HG02840 (cell line): Measurements from ENCODE around the gene ASPM.
"Not testable (repeated sequence)": the region's sequence is repeated elsewhere in the genome, so short reads cannot be mapped to it uniquely, and the experiment has no call there.

Experiments
- ATAC-seq: cut with Tn5 transposase; IDR thresholded peaks from one replicate; pipeline ENCODE4 v1.9.1; 2021; ENCODE audit warnings: mild to moderate bottlenecking, moderate library complexity, moderate number of reproducible peaks; ENCODE audit not compliant: unreplicated experiment, low FRiP score

Gene ASPM

GRCh38 chr1:197083474-197083873 lies 63.0 kb downstream of the ASPM start:
- no peak for ATAC-seq

DNA sequence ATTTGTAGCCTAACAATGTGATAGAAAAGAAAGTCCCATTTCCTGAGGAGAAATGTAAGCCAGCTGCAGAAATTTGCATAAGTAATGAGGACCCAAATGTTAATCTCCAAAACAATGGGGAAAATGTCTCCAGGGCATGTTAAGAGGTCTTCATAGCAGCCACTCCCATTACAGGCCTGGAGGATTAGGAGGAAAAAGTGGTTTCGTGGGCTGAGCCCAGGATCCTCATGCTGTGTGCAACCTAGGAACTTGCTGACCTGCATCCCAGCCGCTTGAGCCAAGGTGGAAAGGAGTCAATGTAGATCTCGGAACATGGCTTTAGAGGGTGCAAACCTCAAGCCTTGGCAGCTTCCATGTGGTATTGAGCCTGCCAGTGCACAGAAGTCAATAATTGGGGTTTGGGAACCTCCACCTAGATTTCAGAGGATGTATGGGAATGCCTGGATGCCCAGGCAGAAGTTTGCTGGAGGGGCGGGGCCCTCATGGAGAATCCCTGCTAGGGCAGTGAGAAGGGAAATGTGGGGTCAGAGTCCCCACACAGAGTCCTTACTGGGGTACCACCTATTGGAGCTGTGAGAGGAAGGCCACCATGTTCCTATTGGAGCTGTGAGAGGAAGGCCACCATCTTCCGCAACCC lies 65.2 kb downstream of the ASPM start:
- no peak for ATAC-seq

- ATAC-seq: no peak
Measured at GRCh38 chr1:197080323-197080722, 66.1 kb downstream of the ASPM start.

GRCh38 chr1:197076585-197076984 lies 69.9 kb downstream of the ASPM start:
- no peak for ATAC-seq

GRCh38 chr1:197073978-197074377 lies 72.5 kb downstream of the ASPM start:
- no peak for ATAC-seq

- no peak for ATAC-seq
Measured at GRCh38 chr1:197067457-197067818, 79.0 kb downstream of the ASPM start.

- no peak for ATAC-seq
Measured at GRCh38 chr1:197066719-197067456, 79.6 kb downstream of the ASPM start, which contains the start of gene F13B. Gene F13B, minus strand, starts transcription at chr1:197067260. Its CDS starts 37 bp downstream, at chr1:197067223.

- no peak for ATAC-seq
Measured at GRCh38 chr1:197066277-197066676, 80.2 kb downstream of the ASPM start.

DNA sequence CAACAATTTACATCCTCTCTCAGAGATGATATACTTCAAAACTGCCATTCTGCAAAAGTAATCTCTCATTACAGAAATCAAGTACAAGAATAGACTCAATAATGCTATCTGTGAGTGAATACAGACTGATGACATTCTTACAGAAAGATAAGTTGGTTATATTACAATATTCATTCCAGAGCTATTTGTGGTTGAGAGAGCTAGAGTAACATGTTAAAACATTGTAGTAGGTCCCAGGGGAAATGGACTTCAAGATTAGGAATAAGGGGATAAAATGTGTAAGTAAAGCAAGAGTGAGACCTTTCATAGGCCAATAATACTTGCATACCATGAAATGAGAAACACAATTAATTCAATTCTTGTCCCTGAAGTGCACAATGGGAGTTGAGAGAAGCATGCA lies 80.9 kb downstream of the ASPM start:
- no peak for ATAC-seq

DNA sequence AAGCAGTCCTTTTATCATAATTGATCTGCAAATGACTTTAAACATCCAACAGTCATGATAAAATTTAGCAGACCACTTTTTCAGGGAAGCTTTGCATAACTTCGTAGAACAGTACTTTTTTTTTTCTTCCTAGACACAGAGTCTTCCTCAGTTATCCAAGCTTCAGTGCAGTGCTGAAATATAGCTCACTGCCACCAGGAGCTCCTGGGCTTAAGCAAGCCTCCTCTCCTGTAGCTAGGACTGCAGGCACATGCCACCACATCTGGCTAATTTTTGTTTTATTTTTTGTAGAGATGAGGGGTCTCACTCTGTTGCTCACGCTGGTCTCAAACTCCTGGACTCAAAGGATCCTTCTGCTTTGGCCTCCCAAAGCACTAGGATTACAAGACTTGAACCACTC lies 83.3 kb downstream of the ASPM start:
- ATAC-seq: peak; percentile 20

DNA sequence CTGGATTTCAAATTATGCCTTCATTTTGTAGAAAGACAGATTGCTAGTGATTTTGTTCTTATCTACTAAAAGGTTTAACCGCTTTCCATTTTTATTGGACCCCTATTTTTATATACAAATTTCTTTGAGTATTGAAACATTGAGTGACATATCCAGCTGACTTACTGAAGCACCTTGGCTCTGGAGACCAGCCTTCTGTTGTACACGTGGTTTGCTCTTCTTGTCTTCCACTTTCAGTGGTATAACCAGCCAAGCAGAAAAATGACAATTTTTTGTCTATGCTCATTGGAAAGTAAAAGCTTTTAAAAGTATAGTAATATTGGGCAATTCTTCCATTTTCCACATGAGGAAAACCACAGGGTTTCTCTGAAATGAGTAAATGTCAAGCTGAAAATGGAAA lies 83.8 kb downstream of the ASPM start:
- ATAC-seq: peak; percentile 85

- ATAC-seq: no peak
Measured at GRCh38 chr1:197049100-197049499, 97.4 kb downstream of the ASPM start.

GRCh38 chr1:197042676-197043341 lies 103.7 kb downstream of the ASPM start:
- no peak for ATAC-seq

GRCh38 chr1:197041486-197042353 lies 104.7 kb downstream of the ASPM start:
- peak; percentile 73 for ATAC-seq

DNA sequence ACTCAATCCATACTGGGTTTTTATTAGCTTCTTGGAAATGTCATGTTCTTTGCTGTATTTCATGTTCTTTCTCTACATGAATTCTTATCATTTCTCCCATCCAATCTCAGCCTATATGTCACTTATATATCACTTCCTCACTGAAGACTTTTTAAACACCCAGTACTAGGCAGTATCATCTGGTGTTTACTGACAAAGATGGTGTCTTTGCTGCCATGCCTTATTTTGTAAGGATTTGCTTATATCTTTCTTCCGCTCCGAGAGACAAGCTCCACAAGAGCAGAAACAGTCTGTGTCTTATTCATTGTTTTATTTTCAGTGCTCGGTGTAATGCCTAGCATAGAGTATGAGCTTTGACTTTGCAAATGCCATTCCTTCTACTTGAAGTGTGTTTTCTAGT lies 109.6 kb downstream of the ASPM start:
- no peak for ATAC-seq

DNA sequence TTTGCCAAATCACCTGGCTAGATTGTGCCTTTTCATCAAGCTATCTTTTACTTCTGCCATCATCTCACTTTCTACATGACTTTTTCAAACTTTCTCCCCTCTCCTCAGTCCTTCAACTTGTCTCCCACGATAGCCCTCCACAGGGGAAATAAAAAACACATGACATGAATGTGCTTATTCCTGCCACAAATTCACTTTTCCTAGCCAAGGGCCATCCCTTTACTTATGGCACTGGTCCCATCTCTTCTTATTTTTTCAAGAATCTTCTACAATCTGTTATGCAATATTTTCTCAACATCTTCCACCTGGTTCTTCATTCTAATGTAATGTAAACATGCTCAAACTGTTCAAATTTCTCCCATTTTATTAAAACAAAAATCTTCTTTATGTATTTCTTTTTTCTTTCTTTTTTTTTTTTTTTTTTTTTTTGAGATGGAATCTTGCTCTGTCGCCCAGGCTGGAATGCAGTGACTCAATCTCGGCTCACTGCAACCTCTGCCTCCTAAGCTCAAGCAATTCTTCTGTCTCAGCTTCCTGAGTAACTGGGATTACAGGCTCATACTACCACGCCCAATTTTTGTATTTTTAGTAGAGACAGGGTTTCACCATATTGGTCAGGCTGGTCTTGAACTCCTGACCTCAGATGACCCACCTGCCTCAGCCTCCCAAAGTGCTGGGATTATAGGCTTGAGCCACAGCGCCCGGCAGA lies 111.7 kb downstream of the ASPM start:
- ATAC-seq: not testable (repeated sequence)
